Measurements from ENCODE around the gene RNF220.

GRCh38 chr1:44650159-44650831 is 245.2 kb downstream of the RNF220 start:
- no peak for TF ChIP-seq CTCF (IDR thresholded peaks at IDR 0.05)
- no peak for TF ChIP-seq POLR2A (IDR thresholded peaks at IDR 0.05)
- no peak for TF ChIP-seq POLR2AphosphoS5 (IDR thresholded peaks at IDR 0.05; ENCODE audit: insufficient read depth in 1 of 2, low read depth in 1 of 2)
